T follicular helper cell (primary cell): ENCODE data around the gene EGR1.

Experiments
- DNase-seq: peaks from one replicate; pipeline ENCODE4 v3.0.0-alpha.2; 2020; ENCODE audit warnings: low read depth

Gene EGR1

DNA sequence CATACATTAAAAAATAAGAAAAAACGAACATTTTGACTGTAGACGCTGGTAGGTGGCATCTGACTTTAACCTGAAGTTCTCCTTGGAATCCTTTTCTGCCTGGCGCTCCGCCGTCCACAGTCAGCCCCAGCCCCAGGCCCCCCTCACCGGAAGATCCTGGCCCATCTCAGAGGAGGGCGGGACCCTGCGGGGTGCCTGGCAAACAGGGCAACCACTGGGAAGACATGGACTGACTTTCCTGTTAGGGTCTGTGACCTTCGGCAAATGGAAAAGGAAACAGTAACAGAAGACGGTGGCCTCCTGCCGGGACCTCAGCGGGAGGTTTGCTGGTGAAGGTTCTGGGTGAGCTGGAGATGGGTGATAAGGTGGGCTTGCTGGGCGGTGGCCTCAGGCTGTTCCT lies 11.7 kb upstream of the EGR1 start:
- DNase-seq: no peak

- no peak for DNase-seq
These were observed 11.2 kb upstream of the EGR1 start for GRCh38 chr5:138454121-138454520.

DNA sequence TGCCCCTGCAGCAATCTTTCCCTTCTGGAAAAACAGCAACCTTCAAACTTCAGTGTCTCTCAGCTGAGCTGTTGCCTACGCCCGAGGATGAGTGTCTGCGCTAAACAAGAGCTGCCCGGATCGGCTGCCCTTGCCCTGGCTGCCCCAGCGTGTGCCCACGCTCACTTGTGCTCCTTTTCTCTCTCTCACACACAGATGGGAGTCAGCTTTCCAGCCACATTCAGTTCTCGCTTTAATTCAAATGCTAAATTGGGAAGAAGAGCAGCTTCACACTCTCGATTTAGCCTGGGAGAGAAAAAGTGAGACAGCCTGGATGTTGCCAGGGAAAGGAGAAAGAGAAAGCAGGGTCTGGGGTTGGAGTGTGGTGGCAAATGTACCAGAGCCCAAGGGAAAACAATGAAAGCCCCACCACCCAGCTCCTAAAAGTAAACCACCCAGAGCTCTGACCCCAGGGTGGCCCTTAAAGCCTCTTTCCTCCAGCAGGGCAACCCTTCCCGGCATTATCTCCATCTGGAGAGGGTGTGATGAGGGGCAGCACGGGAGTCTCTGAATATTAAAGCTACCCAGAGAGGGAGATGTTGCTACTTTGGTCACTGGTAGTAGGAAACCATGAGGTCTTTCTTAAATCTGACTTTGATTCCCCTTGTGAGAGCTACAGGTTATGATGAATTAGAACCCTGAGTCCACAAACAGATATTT lies 9.9 kb upstream of the EGR1 start:
- DNase-seq: no peak

DNA sequence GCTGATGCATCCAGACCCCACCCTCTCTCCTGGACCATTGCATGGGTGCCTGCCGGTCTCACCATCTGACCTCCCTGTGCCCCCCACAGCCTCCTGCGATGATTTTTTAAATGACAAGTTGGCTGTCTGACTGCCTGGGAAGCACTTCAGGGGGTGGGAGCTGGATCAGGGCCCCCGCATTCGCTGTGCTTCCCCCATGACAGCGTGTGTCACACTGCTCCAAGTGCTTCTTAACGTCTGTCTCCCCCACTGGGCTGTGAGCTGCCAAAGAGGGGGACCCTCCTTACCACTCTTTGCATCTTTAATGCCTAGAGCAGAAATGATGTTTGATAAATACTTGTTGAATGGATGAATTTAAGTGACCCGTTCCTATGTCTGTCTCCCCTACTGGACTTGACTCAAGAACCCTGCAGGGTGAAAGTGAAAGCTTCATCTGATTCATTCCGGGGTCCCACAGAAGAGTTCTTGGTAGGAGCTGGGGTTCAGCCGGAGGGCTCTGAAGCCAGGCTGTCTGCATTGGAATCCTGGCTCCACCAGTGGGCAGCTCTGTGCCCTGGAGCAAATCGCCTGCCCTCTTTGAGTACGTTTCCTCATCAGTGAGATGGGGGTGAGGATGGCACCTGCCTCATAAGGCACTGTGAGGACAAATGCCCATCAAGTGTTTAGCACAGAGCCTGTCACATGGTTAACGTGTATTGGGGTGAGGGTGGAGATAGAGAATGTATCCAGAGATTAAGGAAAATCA lies 7.6 kb upstream of the EGR1 start:
- no peak for DNase-seq

GRCh38 chr5:138458384-138458783 lies 6.9 kb upstream of the EGR1 start:
- no peak for DNase-seq

DNA sequence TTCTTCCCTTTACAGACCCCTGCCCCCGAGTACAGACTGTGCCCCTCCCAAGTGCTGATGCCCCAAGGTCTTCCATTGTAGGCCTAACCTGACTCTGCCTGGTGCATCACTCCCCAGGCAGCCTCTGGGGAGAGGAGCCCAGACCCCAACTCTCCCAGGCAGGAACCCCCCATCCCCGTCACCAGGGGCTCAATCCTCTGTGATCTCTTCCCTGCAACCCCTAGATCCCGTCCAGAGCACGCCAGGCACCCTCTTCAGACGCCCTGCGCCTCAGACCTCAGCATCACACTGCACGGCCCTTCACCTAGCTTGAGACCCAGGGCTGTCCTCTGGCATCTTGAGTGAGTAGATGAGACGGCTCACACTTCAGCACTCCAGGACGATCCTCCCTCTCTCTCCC lies 6.4 kb upstream of the EGR1 start:
- DNase-seq: no peak

- DNase-seq: peak; percentile 71
These were observed 5.9 kb upstream of the EGR1 start for GRCh38 chr5:138459311-138459933.

DNA sequence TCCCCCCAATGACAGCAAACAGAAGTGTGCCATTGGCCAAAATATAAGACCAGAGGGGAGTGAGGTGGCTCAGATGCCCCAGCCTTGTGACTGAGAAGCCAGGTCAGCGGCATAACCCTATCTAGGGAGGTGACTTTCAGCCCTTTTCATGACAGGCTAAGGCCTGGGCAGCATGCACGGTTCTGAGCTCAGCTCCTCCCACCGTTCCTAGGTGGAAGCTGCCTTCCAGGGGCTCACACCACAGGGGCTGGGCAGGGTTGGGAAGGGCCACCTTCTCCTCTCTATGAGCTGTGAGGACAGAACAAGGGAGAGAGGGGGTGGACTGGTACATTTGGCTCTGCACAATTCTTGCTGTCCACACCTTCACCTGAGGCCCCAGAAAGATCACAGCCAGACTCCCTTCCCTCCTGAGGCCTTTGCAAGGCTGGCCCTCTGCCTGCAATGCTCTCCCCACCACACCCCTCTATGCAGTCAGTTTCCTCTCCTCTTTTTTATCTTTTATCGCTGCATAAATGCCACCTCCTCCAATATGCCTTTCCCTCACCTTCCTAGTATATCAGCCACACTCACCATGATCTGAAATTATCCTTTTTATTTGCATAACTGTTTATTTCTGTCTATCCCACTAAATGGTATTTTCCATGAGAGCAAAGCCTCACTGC lies 5.1 kb upstream of the EGR1 start:
- no peak for DNase-seq

DNA sequence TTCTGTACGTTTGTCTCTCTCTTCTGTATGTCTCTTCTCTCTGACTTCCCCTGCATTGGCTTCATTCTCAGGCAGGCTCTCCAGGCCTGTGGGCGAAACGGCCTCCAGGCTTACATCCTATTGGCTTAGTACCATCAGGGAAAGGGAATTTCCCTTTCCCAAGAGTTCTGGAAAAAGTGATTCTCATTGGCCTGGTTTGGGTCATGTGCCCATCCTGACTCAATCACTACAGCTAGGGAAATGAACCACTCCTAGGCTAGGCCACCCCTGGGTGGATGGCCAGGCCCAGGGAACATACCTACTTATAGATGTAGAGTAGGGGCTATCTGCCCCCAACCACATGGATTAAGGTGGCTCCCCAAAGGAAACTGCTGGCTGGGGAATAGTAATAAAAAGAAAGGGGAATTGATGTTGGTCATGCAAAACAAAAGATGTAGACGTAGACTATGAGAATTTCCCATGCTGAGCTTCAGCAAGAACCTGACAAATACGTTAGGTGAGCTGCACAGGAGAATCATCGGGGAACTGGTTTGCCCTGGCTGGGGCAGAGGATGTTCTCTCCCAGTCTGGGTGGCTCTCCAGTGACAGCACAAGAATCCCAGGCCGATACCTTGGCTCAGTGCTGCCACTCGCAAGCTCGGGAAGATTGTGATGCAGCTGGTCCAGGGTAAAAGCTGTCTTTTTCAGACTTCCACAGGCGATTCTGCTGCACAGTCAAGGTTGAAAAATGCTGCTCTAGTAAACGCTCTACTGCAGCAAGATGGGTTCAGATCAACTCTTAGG lies 3.7 kb upstream of the EGR1 start:
- no peak for DNase-seq

- no peak for DNase-seq
These were observed 1.8 kb upstream of the EGR1 start for GRCh38 chr5:138463419-138464007.

- DNase-seq: peak; percentile 88
These were observed 1.3 kb upstream of the EGR1 start for GRCh38 chr5:138464008-138464387.

GRCh38 chr5:138464388-138465260 lies 655 bp upstream of the EGR1 start:
- DNase-seq: peak; percentile 95

DNA sequence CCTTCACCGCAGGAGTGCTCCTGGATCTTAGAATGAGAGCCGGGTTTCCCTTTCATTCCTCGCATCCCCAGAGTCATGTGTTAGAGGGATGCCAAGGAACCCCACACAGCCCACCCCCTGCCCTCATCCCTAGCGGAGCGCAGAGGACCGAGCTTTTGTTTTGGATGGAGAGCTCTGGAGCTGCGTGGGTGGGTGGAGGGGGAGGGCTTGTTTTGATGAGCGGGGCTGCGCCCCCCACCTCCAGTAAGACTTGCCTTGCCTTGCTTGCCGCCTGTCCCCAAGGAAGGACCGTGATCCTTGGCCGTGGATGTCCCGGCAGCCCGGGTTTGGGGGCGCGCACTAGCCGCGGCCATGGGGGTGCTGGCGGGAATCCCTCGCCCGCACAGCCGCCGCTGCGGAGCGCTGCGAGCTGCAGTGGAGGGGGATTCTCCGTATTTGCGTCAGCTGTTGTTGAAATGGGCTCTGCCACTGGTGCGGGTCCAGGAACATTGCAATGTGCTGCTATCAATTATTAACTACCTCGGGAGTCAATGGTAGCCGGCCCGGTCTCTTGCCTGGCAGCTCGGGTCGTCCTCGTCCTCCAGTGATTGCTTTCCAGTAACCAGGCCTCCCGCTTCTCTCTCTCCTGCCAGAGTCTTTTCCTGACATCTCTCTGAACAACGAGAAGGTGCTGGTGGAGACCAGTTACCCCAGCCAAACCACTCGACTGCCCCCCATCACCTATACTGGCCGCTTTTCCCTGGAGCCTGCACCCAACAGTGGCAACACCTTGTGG lies 1.0 kb downstream of the EGR1 start:
- DNase-seq: no peak

GRCh38 chr5:138466900-138467710 lies 1.8 kb downstream of the EGR1 start:
- DNase-seq: no peak

- no peak for DNase-seq
These were observed 2.4 kb downstream of the EGR1 start for GRCh38 chr5:138467711-138468132.

DNA sequence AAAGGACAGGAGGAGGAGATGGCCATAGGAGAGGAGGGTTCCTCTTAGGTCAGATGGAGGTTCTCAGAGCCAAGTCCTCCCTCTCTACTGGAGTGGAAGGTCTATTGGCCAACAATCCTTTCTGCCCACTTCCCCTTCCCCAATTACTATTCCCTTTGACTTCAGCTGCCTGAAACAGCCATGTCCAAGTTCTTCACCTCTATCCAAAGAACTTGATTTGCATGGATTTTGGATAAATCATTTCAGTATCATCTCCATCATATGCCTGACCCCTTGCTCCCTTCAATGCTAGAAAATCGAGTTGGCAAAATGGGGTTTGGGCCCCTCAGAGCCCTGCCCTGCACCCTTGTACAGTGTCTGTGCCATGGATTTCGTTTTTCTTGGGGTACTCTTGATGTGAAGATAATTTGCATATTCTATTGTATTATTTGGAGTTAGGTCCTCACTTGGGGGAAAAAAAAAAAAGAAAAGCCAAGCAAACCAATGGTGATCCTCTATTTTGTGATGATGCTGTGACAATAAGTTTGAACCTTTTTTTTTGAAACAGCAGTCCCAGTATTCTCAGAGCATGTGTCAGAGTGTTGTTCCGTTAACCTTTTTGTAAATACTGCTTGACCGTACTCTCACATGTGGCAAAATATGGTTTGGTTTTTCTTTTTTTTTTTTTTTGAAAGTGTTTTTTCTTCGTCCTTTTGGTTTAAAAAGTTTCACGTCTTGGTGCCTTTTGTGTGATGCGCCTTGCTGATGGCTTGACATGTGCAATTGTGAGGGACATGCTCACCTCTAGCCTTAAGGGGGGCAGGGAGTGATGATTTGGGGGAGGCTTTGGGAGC lies 3.1 kb downstream of the EGR1 start:
- DNase-seq: no peak

DNA sequence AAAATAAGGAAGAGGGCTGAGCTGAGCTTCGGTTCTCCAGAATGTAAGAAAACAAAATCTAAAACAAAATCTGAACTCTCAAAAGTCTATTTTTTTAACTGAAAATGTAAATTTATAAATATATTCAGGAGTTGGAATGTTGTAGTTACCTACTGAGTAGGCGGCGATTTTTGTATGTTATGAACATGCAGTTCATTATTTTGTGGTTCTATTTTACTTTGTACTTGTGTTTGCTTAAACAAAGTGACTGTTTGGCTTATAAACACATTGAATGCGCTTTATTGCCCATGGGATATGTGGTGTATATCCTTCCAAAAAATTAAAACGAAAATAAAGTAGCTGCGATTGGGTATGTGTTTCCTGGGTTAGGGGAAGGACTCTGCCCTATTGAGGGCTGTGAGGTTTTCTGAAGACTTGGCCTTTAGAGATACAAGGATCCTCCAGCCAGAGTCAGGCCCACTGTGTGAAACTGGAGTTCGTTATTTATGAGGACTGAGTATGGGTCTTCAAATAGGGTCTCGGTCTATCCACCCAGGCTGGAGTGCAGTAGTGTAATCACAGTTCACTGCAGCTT lies 3.8 kb downstream of the EGR1 start:
- no peak for DNase-seq
